Mononuclear cell (primary cell): ENCODE data around the gene GNG7. TPM values are rescaled to one million over a fixed set of nuclear protein-coding genes. Genes with fewer than 3 reads are reported as not detected.

ENCODE experiments used
- H3K27me3 ChIP-seq: 2 replicates; pipeline ENCODE4 v1.6.0; 2011; ENCODE audit warnings: low read length, control low read depth; ENCODE audit not compliant: insufficient read depth
- H3K4me1 ChIP-seq: 2 replicates; pipeline ENCODE4 v1.5.1; 2011; ENCODE audit warnings: mild to moderate bottlenecking, low read length, control low read depth; ENCODE audit not compliant: insufficient read depth
- H3K4me3 ChIP-seq: 2 replicates; pipeline ENCODE4 v1.5.1; 2011; ENCODE audit warnings: mild to moderate bottlenecking, low read length, moderate library complexity
- H3K9me3 ChIP-seq: 2 replicates; pipeline ENCODE4 v1.5.1; 2011; ENCODE audit warnings: low read depth, mild to moderate bottlenecking, control low read depth, low read length
- total RNA-seq: library from RNA; depleted of rRNA; stranded (reverse); fragments of >200 nt; gene quantifications from one replicate; pipeline ENCODE4 v1.2.3, GENCODE V29; 2012

Gene GNG7
- total RNA-seq, 1 donor = 2.0 TPM

DNA sequence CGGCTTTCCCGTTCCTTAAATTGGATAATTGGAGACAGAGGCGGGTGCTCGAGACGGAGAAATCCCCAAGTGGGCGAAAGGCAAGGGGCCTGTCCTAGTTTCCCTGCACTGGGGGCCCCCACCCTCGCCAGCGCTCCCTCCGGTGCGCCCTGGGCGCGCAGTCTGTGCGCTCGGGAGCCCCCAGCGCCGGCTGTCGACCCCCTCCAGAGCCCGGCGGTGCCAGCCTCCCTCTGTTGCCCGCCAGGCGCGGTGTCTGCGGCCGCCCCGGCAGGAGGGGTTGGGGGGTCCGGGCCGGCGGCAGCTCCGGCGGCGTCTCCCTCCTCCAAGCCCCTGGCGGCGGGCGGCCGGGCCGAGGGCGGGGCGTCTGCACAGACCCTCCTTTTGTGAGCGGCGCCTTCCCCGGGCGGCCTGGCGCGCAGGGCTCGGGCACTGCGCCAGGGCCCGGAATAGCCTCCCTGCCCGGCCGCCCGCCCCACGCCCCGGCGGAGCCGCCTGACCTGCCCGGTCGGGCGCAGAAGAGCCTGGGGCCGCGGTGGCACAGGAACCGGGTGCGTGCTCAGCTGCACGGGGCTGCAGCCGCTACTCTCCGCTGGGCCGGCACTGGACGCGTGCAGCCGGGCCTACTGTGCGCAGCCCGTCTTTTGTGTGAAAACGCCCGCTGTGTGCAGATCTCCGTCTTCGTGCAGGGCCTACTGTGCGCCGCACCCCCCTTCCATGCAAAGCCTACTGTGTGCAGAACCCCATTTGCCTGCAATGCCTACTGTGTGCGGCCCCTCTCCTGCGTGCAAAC, 213.4 kb downstream of the GNG7 start:
- Histone ChIP-seq H3K4me3 (no peak overlapping the region), H3K9me3 (no peaks in the 10 kb centered on the region), H3K27me3 (peaks cover 28% of the 10 kb centered on the region), H3K4me1 (peaks cover 28% of the 10 kb centered on the region)

DNA sequence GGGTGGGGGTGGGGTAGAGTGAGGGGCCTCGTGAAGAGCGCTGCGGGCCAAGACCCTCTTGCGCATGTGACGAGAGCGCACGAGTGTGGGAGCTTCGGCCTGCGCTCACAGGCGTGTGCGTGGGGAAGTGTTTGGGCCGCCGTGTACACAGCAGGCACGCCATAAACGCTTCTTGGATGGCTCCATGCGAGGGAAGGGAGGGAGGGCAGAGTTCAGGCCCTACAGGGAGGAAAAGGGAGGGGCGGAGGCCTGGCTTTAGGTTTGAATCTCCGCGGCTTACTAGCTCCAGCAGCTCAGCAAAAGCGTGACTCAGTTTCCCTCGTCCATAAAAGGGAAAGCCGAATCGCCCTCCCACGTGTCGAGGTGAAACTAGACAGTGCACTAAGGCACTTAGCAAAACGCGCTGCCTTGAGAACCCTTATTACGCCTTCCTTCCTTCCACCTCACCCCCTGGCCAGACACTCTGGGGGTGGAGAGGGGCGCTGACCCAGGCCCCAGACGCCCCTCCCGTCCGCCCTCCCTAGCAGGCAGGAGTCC, 214.0 kb downstream of the GNG7 start:
- peaks cover 28% of the 10 kb centered on the region for H3K27me3 ChIP-seq
- H3K4me1 ChIP-seq = peaks cover 28% of the 10 kb centered on the region
- H3K4me3 ChIP-seq = no peak overlapping the region
- no peaks in the 10 kb centered on the region for H3K9me3 ChIP-seq

DNA sequence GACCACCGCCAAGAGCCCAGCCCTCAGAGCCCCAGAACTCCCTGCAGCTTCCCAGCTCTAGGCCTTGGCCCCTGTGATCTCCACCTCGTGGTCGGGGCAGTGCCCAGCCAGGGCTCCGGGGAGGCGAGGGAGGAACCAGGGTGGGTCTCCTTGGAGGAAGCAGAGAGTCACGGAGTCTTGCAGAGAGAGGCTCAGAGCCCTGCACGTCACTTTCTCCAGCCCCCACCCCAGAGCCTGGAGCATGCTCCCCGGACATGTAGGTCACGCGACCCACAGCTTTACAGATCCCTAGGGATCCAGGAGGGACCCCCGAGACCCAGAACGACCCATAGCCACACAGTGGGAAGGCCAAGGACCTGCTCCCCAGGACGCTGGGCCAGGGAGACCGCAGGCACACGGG, 214.7 kb downstream of the GNG7 start:
- H3K4me3 ChIP-seq = no peak overlapping the region
- no peaks in the 10 kb centered on the region for H3K9me3 ChIP-seq
- peaks cover 28% of the 10 kb centered on the region for H3K4me1 ChIP-seq
- peaks cover 28% of the 10 kb centered on the region for H3K27me3 ChIP-seq

DNA sequence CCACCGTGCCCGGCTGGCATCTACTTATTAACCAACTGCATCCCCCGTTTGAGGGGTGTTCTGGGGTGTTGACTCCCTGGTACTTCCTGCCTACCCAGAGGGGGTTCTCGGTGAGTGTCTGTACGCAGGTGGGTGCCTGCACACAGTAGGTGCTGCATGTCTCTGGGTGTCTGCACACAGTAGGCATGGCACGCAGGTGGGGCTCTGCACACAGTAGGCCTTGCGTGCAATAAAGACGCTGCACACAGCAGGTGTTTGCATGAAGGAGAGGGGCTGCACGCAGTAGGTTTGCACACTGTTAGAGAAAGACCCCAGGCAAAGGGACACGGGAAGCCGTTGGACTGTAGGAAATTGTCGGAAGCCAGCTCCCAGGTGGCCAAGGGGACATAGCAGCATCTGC, 215.4 kb downstream of the GNG7 start:
- peaks cover 28% of the 10 kb centered on the region for H3K4me1 ChIP-seq
- H3K9me3 ChIP-seq = no peaks in the 10 kb centered on the region
- H3K4me3 ChIP-seq = no peak overlapping the region
- peaks cover 26% of the 10 kb centered on the region for H3K27me3 ChIP-seq

DNA sequence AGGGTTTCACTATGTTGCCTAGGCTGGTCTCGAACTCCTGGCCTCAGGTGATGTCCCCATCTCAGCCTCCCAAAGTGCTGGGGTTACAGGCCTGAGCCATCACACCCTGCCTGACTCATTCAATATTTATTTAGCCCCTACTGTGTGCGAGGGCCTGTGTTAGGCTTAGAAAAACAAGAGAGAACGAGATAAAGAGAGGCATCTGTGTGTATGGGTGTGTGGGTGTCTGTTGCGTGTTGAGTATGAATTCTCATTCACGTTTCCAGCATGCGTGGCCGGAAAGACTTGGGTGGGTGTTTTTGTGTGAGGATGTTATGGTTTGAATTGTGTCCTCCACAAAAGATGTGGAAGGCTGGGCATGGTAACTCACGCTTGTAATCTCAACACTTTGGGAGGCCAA, 217.1 kb downstream of the GNG7 start:
- Histone ChIP-seq H3K4me1 (peaks cover 16% of the 10 kb centered on the region), H3K9me3 (no peaks in the 10 kb centered on the region), H3K4me3 (no peak overlapping the region), H3K27me3 (peaks cover 14% of the 10 kb centered on the region)

DNA sequence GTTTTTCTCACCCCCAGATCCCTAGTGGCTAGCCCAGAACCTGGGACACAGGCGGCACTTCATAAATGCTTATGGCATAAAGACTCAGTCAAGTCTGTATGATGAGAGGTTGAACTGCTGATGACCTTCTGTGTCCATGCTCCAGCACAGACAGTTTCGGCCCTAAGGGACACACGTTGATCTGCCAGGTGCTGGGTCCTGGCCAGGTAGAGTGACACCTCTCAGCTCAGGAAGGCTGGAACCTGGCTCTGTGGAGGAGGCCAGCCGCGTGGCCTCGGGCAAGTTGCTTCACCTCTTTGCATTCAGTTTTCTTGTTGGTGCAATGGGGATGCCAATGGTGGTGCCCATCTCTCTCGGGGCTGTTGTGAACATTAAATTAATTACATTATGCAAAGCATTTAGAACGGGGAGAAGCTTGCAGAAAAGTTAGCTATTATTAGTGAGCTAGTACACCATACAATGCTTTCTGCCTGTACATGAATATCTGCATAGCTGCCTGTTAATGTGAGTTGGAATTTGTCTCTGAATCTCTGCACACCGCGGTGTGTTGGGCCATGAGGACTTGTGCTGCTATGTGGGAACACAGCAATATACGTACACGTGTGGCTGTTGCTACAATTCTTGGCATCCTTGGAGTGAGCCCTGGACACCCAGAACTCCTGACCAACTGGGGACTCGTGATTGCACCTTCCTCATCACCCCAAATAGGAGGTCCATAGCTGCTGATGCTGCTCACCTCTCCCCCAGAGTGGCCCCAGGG, 218.1 kb downstream of the GNG7 start:
- H3K4me3 ChIP-seq = no peak overlapping the region
- H3K4me1 ChIP-seq = peaks cover 17% of the 10 kb centered on the region
- H3K27me3 ChIP-seq = peaks cover 7% of the 10 kb centered on the region
- H3K9me3 ChIP-seq = no peaks in the 10 kb centered on the region

DNA sequence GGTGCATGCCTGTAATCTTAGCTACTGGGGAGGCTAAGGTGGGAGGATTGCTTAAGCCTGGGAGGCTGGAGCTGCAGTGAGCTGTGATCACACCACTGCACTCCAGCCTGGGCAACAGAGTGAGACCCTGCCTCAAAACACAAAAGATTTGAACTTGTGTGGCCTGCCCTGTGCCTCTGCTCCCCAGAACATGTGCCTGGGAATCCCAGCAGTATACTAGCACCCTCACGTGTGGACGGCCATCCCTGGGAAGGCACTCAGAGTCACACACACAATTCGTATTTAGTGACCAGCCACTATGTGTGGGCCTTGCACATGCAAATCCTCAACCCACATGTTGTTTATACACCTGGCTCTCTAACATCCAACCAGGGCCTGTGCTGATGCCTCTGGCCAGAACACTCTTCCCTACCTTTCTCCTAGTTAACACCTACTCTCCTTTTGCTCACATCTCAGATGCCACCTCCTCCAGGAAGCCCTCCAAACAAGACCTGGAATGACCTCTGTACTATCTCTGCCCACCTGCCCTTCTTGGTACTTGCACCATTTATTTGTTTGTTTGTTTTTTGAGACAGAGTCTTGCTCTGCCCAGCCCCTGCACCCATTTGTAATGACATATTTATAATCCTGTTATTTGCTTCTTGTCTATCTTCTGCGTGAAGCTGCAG, 218.9 kb downstream of the GNG7 start:
- H3K27me3 ChIP-seq = peaks cover 3% of the 10 kb centered on the region
- no peak overlapping the region for H3K4me3 ChIP-seq
- H3K9me3 ChIP-seq = no peaks in the 10 kb centered on the region
- peaks cover 13% of the 10 kb centered on the region for H3K4me1 ChIP-seq

DNA sequence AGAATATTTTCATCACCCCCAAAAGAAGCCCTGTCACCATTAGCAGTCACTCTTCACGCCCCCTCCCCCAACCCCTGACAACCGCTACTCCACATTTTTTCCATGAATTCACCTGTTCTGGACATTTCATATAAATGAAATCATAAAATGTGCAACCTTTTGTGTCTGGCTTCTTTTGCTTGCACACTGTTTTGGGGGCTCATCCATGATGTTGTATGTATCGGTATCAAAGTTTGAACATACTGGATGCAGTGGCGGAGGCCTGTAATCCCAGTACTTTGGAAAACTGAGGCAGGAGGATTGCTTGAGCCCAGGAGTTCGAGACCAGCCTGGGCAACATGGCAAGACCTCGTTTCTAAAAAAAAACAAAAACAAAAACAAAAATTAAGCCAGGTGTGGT, 219.4 kb downstream of the GNG7 start:
- no peaks in the 10 kb centered on the region for H3K9me3 ChIP-seq
- H3K4me3 ChIP-seq = no peak overlapping the region
- peaks cover 14% of the 10 kb centered on the region for H3K4me1 ChIP-seq
- H3K27me3 ChIP-seq = no peaks in the 10 kb centered on the region

DNA sequence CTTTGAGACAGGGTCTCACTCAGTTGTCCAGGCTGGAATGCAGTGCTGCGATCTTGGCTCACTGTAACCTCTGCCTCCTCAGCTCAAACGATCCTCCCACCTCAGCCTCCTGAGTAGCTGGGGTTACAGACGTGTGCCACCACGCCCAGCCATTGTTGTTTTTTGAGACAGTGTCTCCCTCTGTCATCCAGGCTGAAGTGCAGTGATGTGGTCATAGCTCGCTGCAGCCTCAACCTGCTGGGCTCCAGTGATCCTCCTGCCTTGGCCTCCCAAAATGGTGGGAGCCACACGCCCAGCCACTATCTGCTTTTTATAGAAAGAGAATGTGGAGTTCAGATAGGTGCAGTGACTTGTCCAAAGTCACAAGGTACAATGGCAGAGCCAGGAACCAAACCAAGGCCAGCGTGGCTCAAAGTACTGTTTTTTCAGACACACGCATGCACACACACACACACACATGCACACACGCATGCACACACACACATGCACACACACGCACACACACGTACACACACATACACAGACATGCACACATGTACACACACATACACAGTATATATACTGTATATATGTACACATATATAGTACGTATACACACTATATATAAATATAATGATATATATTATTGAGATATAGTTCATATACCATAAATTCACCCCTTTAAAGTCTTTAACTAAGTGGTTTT, 220.0 kb downstream of the GNG7 start:
- no peaks in the 10 kb centered on the region for H3K27me3 ChIP-seq
- H3K4me3 ChIP-seq = no peak overlapping the region
- H3K4me1 ChIP-seq = peaks cover 19% of the 10 kb centered on the region
- H3K9me3 ChIP-seq = no peaks in the 10 kb centered on the region

DNA sequence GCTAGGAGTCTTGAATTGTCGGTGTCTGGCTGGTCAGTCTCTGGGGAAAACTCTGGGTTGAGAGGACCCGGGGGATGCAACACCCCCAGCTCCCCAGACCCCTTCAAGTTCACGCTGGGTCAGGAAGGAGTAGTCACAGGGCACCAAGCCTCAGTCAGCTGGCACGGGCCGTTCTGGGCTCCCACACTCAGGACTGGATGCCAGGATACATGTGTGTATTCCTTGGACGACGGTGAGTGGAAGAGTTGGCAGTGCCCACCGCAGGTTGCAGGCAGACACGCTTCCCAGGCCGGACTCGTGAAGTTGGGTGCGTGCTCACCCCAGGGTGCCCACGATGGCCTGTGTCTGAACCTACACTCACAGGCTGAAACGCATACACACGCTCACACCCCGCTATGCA, 221.0 kb downstream of the GNG7 start:
- Histone ChIP-seq H3K4me1 (peaks cover 25% of the 10 kb centered on the region), H3K4me3 (no peak overlapping the region), H3K27me3 (no peaks in the 10 kb centered on the region), H3K9me3 (no peaks in the 10 kb centered on the region)

DNA sequence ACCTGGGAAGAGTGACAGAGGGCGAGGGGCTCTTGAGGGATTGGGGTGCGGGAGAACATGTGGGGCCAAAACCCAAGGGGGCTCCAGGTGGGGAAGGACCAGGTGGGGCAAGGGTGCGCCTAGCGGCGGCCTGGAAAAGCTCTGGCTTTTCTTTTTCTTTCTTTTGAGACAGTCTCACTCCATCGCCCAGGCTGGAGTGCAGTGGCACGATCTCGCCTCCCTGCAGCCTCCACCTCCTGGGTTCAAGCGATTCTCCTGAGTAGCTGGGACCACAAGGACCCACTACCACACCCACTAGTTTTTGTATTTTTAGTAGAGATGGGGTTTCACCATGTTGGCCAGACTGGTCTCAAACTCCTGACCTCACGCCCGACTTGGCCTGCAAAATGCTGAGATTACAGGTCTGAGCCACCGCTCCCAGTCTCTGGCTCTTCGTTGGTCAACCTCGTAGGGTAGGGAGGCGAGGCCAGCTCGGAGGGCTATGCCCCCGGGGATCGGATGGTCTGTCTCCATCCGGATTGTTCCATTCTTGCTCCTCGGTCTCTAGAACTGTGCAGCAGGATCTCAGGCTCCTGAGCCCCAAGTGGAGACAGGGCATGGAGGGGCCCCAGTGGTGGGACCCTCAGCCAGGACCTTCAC, 222.8 kb downstream of the GNG7 start:
- Histone ChIP-seq H3K27me3 (no peaks in the 10 kb centered on the region), H3K4me1 (peaks cover 35% of the 10 kb centered on the region), H3K4me3 (no peak overlapping the region), H3K9me3 (no peaks in the 10 kb centered on the region)

DNA sequence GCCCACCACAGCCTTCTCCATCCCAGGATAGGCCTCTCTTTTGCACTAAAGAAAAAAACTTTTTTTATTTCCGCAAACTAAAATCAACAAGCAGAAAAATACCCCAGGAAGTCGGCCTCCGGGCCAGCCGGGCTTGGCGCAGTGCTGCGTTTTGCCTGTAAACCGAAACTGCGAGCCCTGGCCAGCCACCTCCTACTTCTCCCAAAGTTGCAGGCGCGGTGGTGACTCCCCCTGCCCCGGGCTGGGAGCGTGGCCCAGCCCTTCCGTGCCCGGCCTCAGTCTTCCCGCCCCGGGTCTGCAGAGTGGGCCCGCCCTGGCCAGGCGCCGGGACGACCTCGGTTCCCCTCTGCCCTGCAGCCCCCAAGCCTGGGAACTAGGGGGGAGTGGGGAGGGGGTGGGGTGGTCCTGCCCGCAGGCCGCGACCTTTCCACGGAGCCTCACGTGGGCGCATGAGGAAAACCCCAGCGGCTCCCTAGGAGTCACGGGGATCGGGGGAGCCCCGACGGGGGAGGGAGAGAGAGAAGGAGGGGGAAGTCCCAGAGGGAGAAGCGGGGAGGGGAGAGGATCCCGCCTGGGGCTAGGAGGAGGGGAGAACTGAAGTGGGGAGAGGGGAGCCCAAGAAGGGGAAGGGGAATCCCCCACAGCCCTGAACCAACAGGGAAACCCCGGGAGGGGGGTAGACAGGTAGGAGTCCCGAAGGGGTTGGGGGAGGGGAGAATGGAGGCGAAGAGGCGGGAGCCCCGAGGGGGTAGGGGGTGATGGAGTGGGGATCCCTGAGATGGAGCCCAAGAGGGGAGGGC, 223.5 kb downstream of the GNG7 start:
- H3K4me1 ChIP-seq = peaks cover 41% of the 10 kb centered on the region
- no peaks in the 10 kb centered on the region for H3K27me3 ChIP-seq
- H3K4me3 ChIP-seq = peak overlapping the region; percentile 100
- no peaks in the 10 kb centered on the region for H3K9me3 ChIP-seq

DNA sequence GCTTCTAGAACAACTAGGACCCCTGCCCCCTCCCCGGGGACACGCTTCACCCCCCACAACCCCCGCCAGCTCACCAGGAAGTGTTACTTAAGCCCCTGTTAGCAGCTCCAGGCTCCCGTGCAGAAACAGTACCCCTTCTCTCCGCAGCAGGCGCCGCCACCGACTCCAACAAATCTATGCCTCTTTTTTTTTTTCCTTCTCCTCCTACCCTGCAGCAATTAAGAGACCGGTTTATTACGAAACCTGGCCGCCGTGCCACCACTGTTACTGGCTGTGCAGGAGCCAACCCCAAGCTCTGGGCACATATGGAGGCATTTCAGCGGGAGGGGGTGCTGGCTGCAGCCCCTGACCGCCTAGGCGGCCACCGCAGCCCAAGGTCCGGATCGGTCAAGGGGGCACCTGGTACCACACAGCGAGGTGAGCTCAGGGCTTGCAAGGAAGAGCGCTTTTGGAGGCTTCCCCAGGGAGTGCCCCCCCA, 224.2 kb downstream of the GNG7 start:
- Histone ChIP-seq H3K4me1 (peaks cover 41% of the 10 kb centered on the region), H3K4me3 (peak overlapping the region; percentile 100), H3K27me3 (no peaks in the 10 kb centered on the region), H3K9me3 (no peaks in the 10 kb centered on the region)
